ENCODE data around the gene ZNF865. TPM values are rescaled to one million over a fixed set of nuclear protein-coding genes. Genes with fewer than 3 reads are reported as not detected.

The ZNF865 gene
- polyA plus RNA-seq, 1 donor (not counting 4 experiments of a cell fraction or from before 2014, with no cell fraction given), result 1.1 TPM

DNA sequence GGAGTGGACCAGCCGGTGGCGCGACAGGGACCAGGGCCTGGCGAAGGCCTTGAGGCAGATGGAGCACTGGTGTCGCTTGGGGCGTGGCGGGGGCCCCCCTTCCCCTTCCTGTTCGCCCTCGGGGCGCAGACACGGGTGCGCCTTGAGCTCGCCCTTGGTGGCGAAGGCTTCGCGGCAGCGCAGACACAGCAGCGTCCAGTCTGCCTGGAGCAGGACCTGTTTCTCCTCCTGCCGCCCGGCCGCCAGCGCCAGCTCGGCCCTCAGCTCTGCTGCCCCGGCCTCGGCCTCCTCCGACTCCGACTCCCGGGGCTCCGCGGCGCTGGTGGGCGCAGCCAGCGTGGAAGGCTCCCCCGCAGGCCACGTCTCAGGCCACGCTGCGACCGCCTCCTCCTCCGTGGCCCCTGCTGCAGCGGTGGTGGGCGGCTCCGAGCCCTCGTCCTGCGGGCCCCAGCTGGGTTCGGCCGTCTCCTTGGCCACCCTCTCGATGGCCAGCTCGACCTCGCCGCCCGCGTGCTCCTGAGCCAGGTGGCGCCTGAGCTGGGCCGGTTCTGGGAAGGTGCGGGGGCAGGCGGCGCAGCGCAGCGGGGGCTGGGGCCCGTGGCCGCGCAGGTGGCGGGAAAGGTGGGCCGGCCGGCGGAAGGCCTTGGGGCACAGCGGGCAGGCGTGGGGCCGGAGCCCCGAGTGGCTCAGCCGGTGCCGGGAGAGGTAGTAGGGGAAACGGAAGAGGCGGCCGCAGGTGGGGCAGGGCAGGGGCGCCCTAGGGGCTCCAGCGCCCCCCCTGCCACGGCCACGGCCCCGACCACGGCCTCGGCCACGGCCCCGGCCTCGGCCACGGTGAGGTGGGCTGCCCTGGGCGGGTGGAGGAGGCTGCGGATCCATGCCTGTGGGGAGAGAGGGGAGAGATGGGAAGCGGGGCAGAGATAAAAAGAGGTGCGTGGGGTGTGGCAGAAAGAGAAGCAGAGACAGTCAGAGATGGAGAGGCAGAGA, 26.4 kb upstream of the ZNF865 start:
- H3K27ac ChIP-seq (ENCODE audit: control insufficient read depth, insufficient read depth, low read length), result no peak overlapping the region
- H3K4me2 ChIP-seq (ENCODE audit: control insufficient read depth, extremely low read depth, insufficient read depth, low read depth, low read length), result peak overlapping the region; percentile 80
- H3K9me1 ChIP-seq (ENCODE audit: control insufficient read depth, extremely low read depth, insufficient read depth, low read length), result no peaks in the 10 kb centered on the region
- H3K4me1 ChIP-seq (ENCODE audit: control insufficient read depth, extremely low read depth, insufficient read depth, low read length), result peaks cover 12% of the 10 kb centered on the region
- H3K4me3 ChIP-seq (ENCODE audit: control insufficient read depth in 2 of 3, extremely low read depth in 1 of 3, insufficient read depth in 2 of 3, low read depth in 1 of 3, low read length in 3 of 3), result peak overlapping the region; percentile 80 to 97 (median 91)
- no peak for TF ChIP-seq EZH2 (IDR thresholded peaks at IDR 0.05; ENCODE audit: low read length)
- TF ChIP-seq, protein P1, sequence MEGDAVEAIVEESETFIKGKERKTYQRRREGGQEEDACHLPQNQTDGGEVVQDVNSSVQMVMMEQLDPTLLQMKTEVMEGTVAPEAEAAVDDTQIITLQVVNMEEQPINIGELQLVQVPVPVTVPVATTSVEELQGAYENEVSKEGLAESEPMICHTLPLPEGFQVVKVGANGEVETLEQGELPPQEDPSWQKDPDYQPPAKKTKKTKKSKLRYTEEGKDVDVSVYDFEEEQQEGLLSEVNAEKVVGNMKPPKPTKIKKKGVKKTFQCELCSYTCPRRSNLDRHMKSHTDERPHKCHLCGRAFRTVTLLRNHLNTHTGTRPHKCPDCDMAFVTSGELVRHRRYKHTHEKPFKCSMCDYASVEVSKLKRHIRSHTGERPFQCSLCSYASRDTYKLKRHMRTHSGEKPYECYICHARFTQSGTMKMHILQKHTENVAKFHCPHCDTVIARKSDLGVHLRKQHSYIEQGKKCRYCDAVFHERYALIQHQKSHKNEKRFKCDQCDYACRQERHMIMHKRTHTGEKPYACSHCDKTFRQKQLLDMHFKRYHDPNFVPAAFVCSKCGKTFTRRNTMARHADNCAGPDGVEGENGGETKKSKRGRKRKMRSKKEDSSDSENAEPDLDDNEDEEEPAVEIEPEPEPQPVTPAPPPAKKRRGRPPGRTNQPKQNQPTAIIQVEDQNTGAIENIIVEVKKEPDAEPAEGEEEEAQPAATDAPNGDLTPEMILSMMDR (optimal IDR thresholded peaks at IDR 0.05 in 1 of 3, IDR thresholded peaks at IDR 0.05 in 1 of 3, conservative IDR thresholded peaks at IDR 0.05 in 1 of 3; ENCODE audit: extremely low read depth in 1 of 3, insufficient read depth in 2 of 3, low read length in 3 of 3), result no peak
- FAIRE-seq (no peak), DNase-seq (ENCODE audit: low read depth, low spot score) (no peak)
- H3K9ac ChIP-seq (ENCODE audit: control insufficient read depth, extremely low read depth, insufficient read depth, low read length), result peak overlapping the region; percentile 75
- H2AFZ ChIP-seq (ENCODE audit: control insufficient read depth, low read length), result no peak overlapping the region
- H3K27me3 ChIP-seq (ENCODE audit: control insufficient read depth, extremely low read depth, insufficient read depth, low read length), result no peaks in the 10 kb centered on the region
- H3K36me3 ChIP-seq (ENCODE audit: control insufficient read depth in 2 of 2, extremely low read depth in 1 of 2, insufficient read depth in 2 of 2, low read length in 2 of 2), result peaks cover 0 to 2% of the 10 kb centered on the region in 2 experiments
- dilution Hi-C loops (cut with MboI; ENCODE audit: extremely low pct_ligation_motif_present, low sequenced_read_pairs), result no loop called here
- H4K20me1 ChIP-seq (ENCODE audit: control insufficient read depth, extremely low read depth, insufficient read depth, low read length), result no peaks in the 10 kb centered on the region
- H3K79me2 ChIP-seq (ENCODE audit: control insufficient read depth, insufficient read depth, low read length), result peaks cover 13% of the 10 kb centered on the region
- no peaks in the 10 kb centered on the region for H3K9me3 ChIP-seq (ENCODE audit: control insufficient read depth, low read depth, low read length)

DNA sequence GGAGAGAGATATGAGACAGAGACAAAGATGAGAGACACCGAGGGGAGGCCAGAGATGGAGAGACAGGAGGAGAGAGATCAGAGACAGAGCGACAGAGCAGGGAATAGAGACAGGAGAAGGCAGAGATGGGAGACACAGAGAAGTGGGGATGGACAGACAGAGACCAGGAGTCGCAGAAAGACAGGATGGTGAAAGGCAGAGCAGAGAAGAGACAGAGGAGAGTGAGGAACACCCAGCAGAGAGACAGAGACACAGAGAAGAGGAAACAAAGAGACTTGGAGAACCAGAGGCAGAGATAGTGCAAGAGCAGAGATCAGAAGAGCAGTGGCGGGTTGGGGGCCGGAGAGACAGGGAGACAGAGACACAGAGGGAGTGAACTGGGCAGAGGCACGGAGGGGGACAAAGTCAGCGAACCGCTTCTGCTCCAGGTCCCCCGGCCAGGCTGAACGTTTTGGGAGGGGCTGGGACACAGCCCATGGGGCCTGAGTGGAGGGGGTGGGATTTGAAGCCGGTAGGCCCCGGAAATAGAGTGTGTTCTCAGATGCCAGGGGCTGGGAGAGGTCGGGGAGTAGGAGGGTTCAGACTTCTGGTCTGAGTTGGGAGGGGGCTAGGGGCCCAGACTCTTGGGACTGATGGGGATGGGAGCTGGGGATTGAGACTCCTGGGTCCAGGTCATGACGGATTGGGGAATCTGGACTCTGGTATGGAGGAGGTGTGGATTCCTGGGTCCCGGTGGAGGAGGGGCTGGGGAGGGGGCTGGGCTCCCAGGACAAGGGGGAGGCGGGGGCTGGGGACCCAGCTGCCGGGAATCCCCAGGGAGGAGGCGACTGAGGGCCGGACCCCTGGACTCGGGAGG, 25.5 kb upstream of the ZNF865 start:
- peaks cover 0 to 2% of the 10 kb centered on the region in 2 experiments for H3K36me3 ChIP-seq (ENCODE audit: control insufficient read depth in 2 of 2, extremely low read depth in 1 of 2, insufficient read depth in 2 of 2, low read length in 2 of 2)
- no peak for DNase-seq (ENCODE audit: low read depth, low spot score)
- TF ChIP-seq EZH2 (IDR thresholded peaks at IDR 0.05; ENCODE audit: low read length), result no peak
- TF ChIP-seq, protein P1 (optimal IDR thresholded peaks at IDR 0.05 in 1 of 3, IDR thresholded peaks at IDR 0.05 in 1 of 3, conservative IDR thresholded peaks at IDR 0.05 in 1 of 3; ENCODE audit: extremely low read depth in 1 of 3, insufficient read depth in 2 of 3, low read length in 3 of 3), result no peak

More for the DNA sequence above, 25.5 kb upstream of the ZNF865 start:
- H3K4me2 ChIP-seq (ENCODE audit: control insufficient read depth, extremely low read depth, insufficient read depth, low read depth, low read length), result peak overlapping the region; percentile 80
- peak overlapping the region; percentile 80 to 97 (median 91) for H3K4me3 ChIP-seq (ENCODE audit: control insufficient read depth in 2 of 3, extremely low read depth in 1 of 3, insufficient read depth in 2 of 3, low read depth in 1 of 3, low read length in 3 of 3)
- peaks cover 2% of the 10 kb centered on the region for H3K27me3 ChIP-seq (ENCODE audit: control insufficient read depth, extremely low read depth, insufficient read depth, low read length)
- no peaks in the 10 kb centered on the region for H3K9me3 ChIP-seq (ENCODE audit: control insufficient read depth, low read depth, low read length)
- H3K9me1 ChIP-seq (ENCODE audit: control insufficient read depth, extremely low read depth, insufficient read depth, low read length), result no peaks in the 10 kb centered on the region
- H3K27ac ChIP-seq (ENCODE audit: control insufficient read depth, insufficient read depth, low read length), result peak overlapping the region; percentile 17
- dilution Hi-C loops (cut with MboI; ENCODE audit: extremely low pct_ligation_motif_present, low sequenced_read_pairs), result no loop called here
- H3K9ac ChIP-seq (ENCODE audit: control insufficient read depth, extremely low read depth, insufficient read depth, low read length), result peak overlapping the region; percentile 75
- H3K4me1 ChIP-seq (ENCODE audit: control insufficient read depth, extremely low read depth, insufficient read depth, low read length), result peaks cover 12% of the 10 kb centered on the region
- FAIRE-seq, result no peak
- H3K79me2 ChIP-seq (ENCODE audit: control insufficient read depth, insufficient read depth, low read length), result peaks cover 13% of the 10 kb centered on the region
- H4K20me1 ChIP-seq (ENCODE audit: control insufficient read depth, extremely low read depth, insufficient read depth, low read length), result no peaks in the 10 kb centered on the region
- peak overlapping the region; percentile 62 for H2AFZ ChIP-seq (ENCODE audit: control insufficient read depth, low read length)
